Upper lobe of left lung (tissue), 6 donors: ENCODE data around the gene JAG2. TPM values are rescaled to one million over a fixed set of nuclear protein-coding genes. Genes with fewer than 3 reads are reported as not detected.

Source experiments
- ATAC-seq, 2 donors: fragments of 200-7000 bp; cut with Tn5 transposase; one replicate each; pipeline ENCODE4 v1.9.1; 2022; ENCODE audit warnings: mild to moderate bottlenecking in 2 of 2, moderate library complexity in 2 of 2; ENCODE audit not compliant: low FRiP score in 2 of 2
- DNase-seq, 2 donors: peaks; one replicate each; pipeline ENCODE4 v3.0.0-alpha.2; 2019 to 2020
- H3K27ac ChIP-seq, 4 donors: fragments of 200-600 bp; sonication (generic); one replicate each; pipeline ENCODE4 v1.5.1; 2016 to 2019
- H3K27me3 ChIP-seq, 4 donors: fragments of 200-600 bp; sonication (generic); one replicate each; pipeline ENCODE4 v1.5.1; 2017 to 2019
- H3K36me3 ChIP-seq, 4 donors: fragments of 200-600 bp; sonication (generic); one replicate each; pipeline ENCODE4 v1.5.1; 2016 to 2019
- H3K4me1 ChIP-seq, 4 donors: fragments of 200-600 bp; sonication (generic); one replicate each; pipeline ENCODE4 v1.5.1; 2018 to 2019
- H3K4me3 ChIP-seq, 4 donors: fragments of 200-600 bp; sonication (generic); one replicate each; pipeline ENCODE4 v1.5.1; 2017 to 2019; ENCODE audit warnings: mild to moderate bottlenecking in 2 of 4, moderate library complexity in 1 of 4
- H3K9me3 ChIP-seq, 4 donors: fragments of 200-600 bp; sonication (generic); one replicate each; pipeline ENCODE4 v1.5.1; 2018 to 2019
- CTCF ChIP-seq, 6 experiments: fragments of 450-650 bp in 4 of 6; fragments of 200-600 bp in 2 of 6; sonication (generic) in 2 of 6; IDR thresholded peaks; one replicate each; pipeline ENCODE4 v1.5.1; 2016 to 2019; ENCODE audit warnings: antibody characterized with exemption in 6 of 6
- EP300 ChIP-seq, 4 donors: sonication (generic); formaldehyde crosslinking; IDR thresholded peaks; one replicate each; pipeline ENCODE4 v1.5.1; 2017; ENCODE audit warnings: antibody characterized with exemption in 4 of 4, control low read depth in 2 of 4
- POLR2A ChIP-seq, 4 donors: fragments of 450-650 bp; IDR thresholded peaks; one replicate each; pipeline ENCODE4 v1.5.1; 2016 to 2017; ENCODE audit warnings: antibody characterized with exemption in 4 of 4, mild to moderate bottlenecking in 2 of 4
- POLR2AphosphoS5 ChIP-seq, 2 donors: sonication (generic); formaldehyde crosslinking; IDR thresholded peaks; one replicate each; pipeline ENCODE4 v1.5.1; 2017; ENCODE audit warnings: antibody characterized with exemption in 2 of 2
- WGBS, 2 donors: methylation state at CpG; one replicate each; pipeline ENCODE4 v1.1.5; 2017 to 2018; 5-methylcytosine and 5-hydroxymethylcytosine counted together
- total RNA-seq, 6 donors: library from RNA; depleted of rRNA in 4 of 6; stranded (reverse); fragments of >200 nt in 4 of 6; gene quantifications; one replicate each; pipeline versions ENCODE4 v1.1.0 to v1.2.1, GENCODE V29; 2016 to 2021
- donor health status: DM: no; HTN: no; CAD: no; lungs with moderate emphysema.
- donor health status: DM: no; HTN: yes; CAD: no; lungs with severe emphysema.

Gene JAG2
- total RNA-seq, 6 donors from 2014 or later, result 14.9 to 43.4 (median 23.8) TPM

DNA sequence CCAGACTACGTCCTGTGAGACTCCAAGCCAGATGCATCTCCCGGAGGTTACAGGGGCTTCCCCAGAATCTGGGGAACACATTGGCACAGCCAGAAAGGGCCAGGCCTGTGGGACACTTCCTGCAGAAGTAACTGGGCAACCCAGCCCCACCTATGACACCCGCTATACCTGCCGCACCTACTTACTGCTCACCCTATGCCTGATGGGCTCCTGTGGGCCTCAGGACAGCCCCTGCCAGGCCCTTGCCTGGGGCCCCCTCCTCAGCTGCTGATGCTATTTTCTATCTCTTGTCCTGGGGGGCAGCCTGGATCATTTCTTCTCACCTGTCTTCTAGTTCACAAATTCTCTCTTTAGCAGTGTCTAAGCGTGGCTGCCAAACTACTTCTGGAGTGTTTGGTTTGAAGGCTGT lies 28.7 kb downstream of the JAG2 start:
- no peaks in the 10 kb centered on the region for H3K4me1 ChIP-seq
- H3K4me3 ChIP-seq, result no peak overlapping the region
- 92 to 100% methylated on average over 5 of the region's 5 CpGs for WGBS, 2 donors
- ATAC-seq (no peak), DNase-seq (no peak)
- TF ChIP-seq CTCF (IDR thresholded peaks at IDR 0.05), result no peak
- no peak for TF ChIP-seq POLR2AphosphoS5 (IDR thresholded peaks at IDR 0.05)
- no peak for TF ChIP-seq EP300 (IDR thresholded peaks at IDR 0.05)
- TF ChIP-seq POLR2A (IDR thresholded peaks at IDR 0.05), result no peak
- H3K9me3 ChIP-seq, result peaks cover 8 to 17% (median 12%) of the 10 kb centered on the region in 4 donors
- no peak overlapping the region for H3K27ac ChIP-seq
- H3K36me3 ChIP-seq, result peaks cover 0 to 30% (median 4%) of the 10 kb centered on the region in 4 donors
- H3K27me3 ChIP-seq, result no peaks in the 10 kb centered on the region

DNA sequence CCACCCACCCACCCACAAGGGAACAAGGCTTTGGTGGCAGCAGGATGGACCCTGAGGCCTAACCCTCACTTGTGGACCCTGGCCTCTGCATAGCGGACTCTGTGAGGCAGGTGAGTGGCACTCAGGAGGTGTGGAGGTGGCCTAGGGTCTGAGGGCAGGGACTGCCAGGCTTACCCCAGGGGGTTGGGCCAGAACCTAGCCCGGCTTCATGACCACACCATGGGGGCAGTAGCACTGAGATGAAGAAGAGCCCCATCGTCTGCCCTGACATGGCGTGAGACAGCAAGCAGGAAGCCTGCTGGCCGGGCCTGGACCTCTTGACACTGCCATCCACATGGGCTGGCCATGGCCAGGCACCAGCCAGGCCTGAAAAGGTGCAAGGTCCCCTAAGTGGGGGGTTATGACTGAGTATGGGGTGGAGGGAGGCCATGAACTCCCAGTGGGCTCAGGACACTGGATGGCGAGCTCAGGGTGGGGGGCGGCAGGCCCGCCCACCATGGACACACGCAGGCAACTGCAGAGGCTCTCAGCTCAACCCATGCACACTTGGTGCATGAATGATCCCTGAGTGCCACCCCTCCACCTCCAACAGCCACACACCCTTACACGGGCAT lies 29.3 kb downstream of the JAG2 start:
- Histone ChIP-seq H3K27me3 (no peaks in the 10 kb centered on the region), H3K4me3 (no peak overlapping the region), H3K9me3 (peaks cover 8 to 17% (median 12%) of the 10 kb centered on the region in 4 donors), H3K4me1 (no peaks in the 10 kb centered on the region), H3K27ac (no peak overlapping the region), H3K36me3 (peaks cover 0 to 30% (median 4%) of the 10 kb centered on the region in 4 donors)
- DNase-seq (peak in 1 of 2 donors; percentile 59), ATAC-seq (no peak)
- WGBS, 2 donors, result 84 to 86% methylated on average over 1 to 10 of the region's 10 CpGs
- TF ChIP-seq CTCF (IDR thresholded peaks at IDR 0.05), result no peak
- no peak for TF ChIP-seq EP300 (IDR thresholded peaks at IDR 0.05)
- no peak for TF ChIP-seq POLR2A (IDR thresholded peaks at IDR 0.05)
- TF ChIP-seq POLR2AphosphoS5 (IDR thresholded peaks at IDR 0.05), result no peak

DNA sequence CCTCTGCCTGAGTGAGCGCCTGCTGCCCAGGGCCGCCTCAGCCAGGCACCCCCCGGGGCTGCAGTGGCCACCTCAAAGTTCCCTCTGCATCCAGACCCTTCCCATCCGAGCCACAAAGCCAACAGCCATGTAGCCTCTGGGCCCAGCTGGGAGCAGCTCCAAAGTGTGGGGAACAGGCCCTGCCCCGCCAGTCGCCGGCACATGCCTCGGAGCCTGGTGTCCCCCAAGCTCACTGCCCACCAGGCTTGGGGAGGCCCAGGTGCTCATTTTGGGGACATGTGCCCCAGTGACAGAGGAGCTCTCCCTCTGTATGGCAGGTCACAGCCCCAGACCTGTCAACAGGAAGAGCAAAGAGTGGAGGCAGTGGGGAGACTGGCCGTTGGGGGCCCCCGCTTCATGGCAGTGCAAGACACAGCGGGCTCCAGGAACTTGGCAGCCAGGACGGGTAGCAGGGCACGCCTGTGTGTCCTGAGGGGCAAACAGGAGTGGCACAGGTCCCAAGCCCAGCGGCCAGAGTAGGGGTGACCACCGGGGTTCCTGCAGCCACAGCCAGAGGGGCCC lies 29.9 kb downstream of the JAG2 start:
- Histone ChIP-seq H3K36me3 (peaks cover 0 to 28% (median 4%) of the 10 kb centered on the region in 4 donors), H3K9me3 (peaks cover 8 to 17% (median 12%) of the 10 kb centered on the region in 4 donors), H3K27ac (no peak overlapping the region), H3K27me3 (no peaks in the 10 kb centered on the region), H3K4me3 (no peak overlapping the region), H3K4me1 (no peaks in the 10 kb centered on the region)
- TF ChIP-seq POLR2AphosphoS5 (IDR thresholded peaks at IDR 0.05) (no peak), CTCF (IDR thresholded peaks at IDR 0.05) (no peak), EP300 (IDR thresholded peaks at IDR 0.05) (no peak), POLR2A (IDR thresholded peaks at IDR 0.05) (no peak)
- DNase-seq (peak in 1 of 2 donors; percentile 58), ATAC-seq (no peak)
- WGBS, 2 donors, result 93 to 97% methylated on average over 5 to 15 of the region's 15 CpGs

DNA sequence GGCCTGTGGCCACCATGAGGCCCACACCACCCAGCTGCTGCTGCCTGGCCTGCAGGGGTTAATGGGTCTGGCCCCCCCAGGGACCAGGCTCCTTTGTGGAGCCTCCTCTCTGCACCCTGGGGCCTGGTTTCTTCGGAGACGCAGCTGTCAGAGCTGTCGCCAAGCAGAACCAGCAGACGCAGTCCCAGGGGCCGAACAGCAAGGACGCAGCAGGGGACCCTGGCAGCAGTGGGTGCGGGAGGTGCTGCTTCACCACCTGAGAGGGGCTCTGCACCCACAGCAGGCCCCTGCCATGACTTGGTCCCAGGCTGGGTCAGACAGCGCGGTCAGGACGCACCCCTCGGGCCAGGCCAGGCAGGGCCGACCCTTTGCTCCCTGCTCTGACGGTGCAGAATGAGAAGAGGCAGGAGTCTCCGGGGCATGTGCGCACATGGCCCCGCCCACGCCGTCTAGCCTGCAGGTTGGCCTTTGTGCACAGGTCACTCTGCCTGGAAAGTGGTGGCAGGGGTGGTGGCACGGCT lies 30.5 kb downstream of the JAG2 start:
- Histone ChIP-seq H3K27ac (no peak overlapping the region), H3K9me3 (peaks cover 8 to 17% (median 12%) of the 10 kb centered on the region in 4 donors), H3K4me1 (no peaks in the 10 kb centered on the region), H3K27me3 (no peaks in the 10 kb centered on the region), H3K4me3 (no peak overlapping the region), H3K36me3 (peaks cover 0 to 22% (median 3%) of the 10 kb centered on the region in 4 donors)
- DNase-seq, result peak in 1 of 2 donors; percentile 63
- ATAC-seq, result no peak
- TF ChIP-seq CTCF (IDR thresholded peaks at IDR 0.05) (no peak), POLR2AphosphoS5 (IDR thresholded peaks at IDR 0.05) (no peak), POLR2A (IDR thresholded peaks at IDR 0.05) (no peak), EP300 (IDR thresholded peaks at IDR 0.05) (no peak)
- 85% methylated on average over 18 of the region's 19 CpGs; no CpG with 5 or more reads in 1 of the 2 donors for WGBS, 2 donors
